Coronary artery (tissue), 2 donors: ENCODE measurements around the gene NARS2.
A peak's percentile ranks its signal among the peaks of the same experiment; 100 is the strongest.

Experiments used
- DNase-seq: peaks from one replicate; pipeline ENCODE4 v3.0.0-alpha.2; 2017; ENCODE audit warnings: low spot score
- H3K27ac ChIP-seq, 2 donors: fragments of 200-600 bp; sonication (generic); one replicate each; pipeline ENCODE4 v1.5.1; 2016 to 2019
- H3K4me3 ChIP-seq: fragments of 200-600 bp; sonication (generic); 2 replicates; pipeline ENCODE4 v1.5.1; 2016; ENCODE audit warnings: mild to moderate bottlenecking, moderate library complexity
- TF ChIP-seq, protein P1 (sequence below): fragments of 200-600 bp; sonication (generic); IDR thresholded peaks from one replicate; pipeline ENCODE4 v1.5.1; 2019; ENCODE audit warnings: antibody characterized with exemption

Gene NARS2

DNA sequence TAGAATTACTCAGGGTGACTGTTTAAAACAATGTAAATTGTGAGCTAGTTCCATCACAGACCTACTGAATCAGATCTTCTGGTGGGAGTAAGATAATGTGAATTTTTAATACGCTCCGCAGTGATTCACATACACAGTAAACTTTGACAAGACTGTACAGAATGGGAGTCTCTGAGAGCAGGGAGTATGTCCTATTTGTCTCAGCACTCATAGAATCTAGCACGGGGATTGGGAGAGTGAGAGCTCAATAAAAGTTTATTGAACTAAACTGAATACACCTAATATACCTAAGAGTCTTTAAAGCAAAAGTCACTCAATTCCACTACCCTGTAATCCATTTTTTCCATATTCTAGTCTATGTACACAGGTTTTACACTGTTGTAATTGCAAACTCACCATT is 145.9 kb downstream of the NARS2 start:
- TF ChIP-seq, protein P1, sequence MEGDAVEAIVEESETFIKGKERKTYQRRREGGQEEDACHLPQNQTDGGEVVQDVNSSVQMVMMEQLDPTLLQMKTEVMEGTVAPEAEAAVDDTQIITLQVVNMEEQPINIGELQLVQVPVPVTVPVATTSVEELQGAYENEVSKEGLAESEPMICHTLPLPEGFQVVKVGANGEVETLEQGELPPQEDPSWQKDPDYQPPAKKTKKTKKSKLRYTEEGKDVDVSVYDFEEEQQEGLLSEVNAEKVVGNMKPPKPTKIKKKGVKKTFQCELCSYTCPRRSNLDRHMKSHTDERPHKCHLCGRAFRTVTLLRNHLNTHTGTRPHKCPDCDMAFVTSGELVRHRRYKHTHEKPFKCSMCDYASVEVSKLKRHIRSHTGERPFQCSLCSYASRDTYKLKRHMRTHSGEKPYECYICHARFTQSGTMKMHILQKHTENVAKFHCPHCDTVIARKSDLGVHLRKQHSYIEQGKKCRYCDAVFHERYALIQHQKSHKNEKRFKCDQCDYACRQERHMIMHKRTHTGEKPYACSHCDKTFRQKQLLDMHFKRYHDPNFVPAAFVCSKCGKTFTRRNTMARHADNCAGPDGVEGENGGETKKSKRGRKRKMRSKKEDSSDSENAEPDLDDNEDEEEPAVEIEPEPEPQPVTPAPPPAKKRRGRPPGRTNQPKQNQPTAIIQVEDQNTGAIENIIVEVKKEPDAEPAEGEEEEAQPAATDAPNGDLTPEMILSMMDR: no peak
- H3K27ac ChIP-seq: no peak overlapping the region
- no peak for DNase-seq
- no peak overlapping the region for H3K4me3 ChIP-seq

DNA sequence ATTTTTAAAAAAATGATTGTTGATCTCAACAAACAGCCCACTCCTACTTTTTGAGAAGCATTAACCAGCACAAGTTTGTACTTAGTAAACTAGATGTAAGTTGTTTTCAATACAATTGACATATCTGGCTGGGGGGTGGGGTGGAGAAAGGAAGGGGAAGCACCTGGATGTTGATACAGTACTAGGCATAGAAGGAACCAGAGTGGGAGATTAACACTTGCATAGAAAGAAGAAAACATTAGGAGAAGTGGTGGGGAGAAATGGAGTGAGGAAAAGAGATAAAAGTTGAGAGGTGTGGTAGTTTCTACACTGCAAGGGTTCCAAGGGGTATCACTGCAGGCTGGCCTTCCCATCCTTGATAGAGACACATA is 146.4 kb downstream of the NARS2 start:
- TF ChIP-seq, protein P1: no peak
- no peak overlapping the region for H3K4me3 ChIP-seq
- no peak overlapping the region for H3K27ac ChIP-seq
- DNase-seq: no peak

DNA sequence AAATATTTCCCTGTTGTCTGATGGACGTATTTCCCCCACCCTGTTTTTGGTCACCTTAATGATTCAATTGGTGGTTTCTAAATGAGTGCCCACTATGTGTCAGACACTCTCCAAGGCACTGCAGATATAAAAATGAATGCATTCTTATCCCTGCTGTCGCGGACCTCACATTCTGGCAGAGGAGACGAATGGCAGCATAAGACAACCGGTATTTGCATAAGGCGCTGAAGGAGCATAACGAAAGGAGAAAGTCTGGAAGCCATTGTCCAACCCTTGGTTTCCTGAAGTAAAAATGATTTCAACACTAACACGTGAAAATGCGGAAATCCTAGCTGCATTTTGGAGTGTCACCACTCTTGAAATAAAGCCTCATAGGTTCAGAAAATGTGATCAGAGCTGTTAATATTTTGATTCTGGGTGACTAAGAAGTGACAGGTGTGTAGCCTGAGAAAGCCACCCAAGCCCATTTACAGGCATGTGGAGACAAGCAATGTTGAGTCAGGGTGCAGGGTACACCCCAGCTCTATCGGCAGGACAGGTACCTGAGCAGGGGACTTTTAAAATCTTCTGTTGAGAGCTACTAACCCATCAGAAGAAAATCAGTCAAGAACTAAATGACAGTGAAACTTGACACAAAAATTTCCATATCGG is 146.9 kb downstream of the NARS2 start:
- TF ChIP-seq, protein P1: no peak
- Histone ChIP-seq H3K27ac (no peak overlapping the region), H3K4me3 (no peak overlapping the region)
- DNase-seq: no peak

- no peak for DNase-seq
- H3K4me3 ChIP-seq: no peak overlapping the region
- TF ChIP-seq, protein P1: no peak
- no peak overlapping the region for H3K27ac ChIP-seq
These were observed 147.8 kb downstream of the NARS2 start for GRCh38 chr11:78426845-78427244.

- DNase-seq: no peak
- Histone ChIP-seq H3K4me3 (no peak overlapping the region), H3K27ac (peak overlapping the region; percentile 12 to 33)
- TF ChIP-seq, protein P1: no peak
These were observed 149.1 kb downstream of the NARS2 start for GRCh38 chr11:78425399-78426070.

DNA sequence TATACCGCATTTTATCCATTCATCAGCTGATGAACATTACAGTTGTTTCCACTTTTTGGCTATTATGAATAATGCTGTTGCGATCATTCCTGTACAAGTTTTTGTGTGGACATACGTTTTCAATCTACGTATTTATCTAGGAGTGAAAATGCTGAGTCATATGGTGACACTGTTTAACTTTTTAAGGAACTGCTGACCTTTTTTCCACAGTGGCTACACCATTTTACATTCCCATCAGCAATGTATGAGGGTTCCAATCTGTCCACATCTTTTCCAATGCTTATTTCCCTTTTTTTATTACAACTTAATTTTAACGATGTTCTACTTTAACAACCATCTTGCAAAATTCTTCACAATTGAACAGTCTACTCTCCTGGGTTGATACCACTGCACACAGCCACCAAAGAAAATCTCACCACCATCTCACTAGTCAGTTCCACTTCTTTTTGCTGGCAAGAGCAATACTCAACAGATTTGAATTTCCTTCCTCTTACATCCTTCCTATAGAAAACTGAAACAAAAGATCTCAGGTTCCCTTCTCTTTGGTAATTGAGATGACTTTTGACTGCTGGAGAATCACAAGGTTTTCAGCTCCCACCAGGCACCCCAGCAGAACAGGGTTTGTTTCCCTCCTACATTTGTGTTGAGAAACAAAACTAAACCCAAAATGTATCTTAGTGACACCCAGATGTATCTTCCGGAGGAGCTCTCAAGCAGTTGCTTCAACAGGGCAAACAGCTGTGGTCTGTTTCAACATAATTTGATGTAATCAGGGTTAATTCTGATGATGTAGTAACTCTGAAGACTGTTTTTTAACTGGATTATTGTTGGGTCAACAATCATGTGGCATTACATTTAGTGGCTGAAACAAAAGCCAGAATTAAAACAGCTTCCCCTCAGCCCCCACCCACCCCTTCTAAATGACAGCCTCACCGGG is 150.1 kb downstream of the NARS2 start:
- no peak for DNase-seq
- Histone ChIP-seq H3K27ac (peak overlapping the region; percentile 12 to 33), H3K4me3 (no peak overlapping the region)
- TF ChIP-seq, protein P1: no peak
